Kidney (tissue), 14 donors: ENCODE results near the gene N4BP2L2. TPM values are rescaled to one million over a fixed set of nuclear protein-coding genes. Genes with fewer than 3 reads are reported as not detected.

Experiments used
- DNase-seq, 5 donors: peaks; one replicate each; pipeline ENCODE4 v3.0.0-alpha.2; 2013 to 2020
- FAIRE-seq: peaks from 2 replicates; lab custom pipeline; 2012; peaks lifted over from hg19 to GRCh38; lab: Jason Lieb, UNC
- H3K27ac ChIP-seq, 2 donors: one replicate each; pipeline ENCODE4 v1.7.0; 2013; ENCODE audit warnings: low read depth in 2 of 2, low read length in 2 of 2, inconsistent platforms in 1 of 2
- H3K27me3 ChIP-seq: one replicate; pipeline ENCODE4 v1.7.1; 2013; ENCODE audit warnings: low read length, inconsistent platforms; ENCODE audit not compliant: control insufficient read depth, insufficient read depth
- H3K36me3 ChIP-seq, 3 donors: one replicate each; pipeline versions ENCODE4 v1.7.0 to v1.7.1; 2013; ENCODE audit warnings: low read length in 3 of 3, control low read depth in 1 of 3, inconsistent platforms in 1 of 3; ENCODE audit not compliant: insufficient read depth in 3 of 3, control insufficient read depth in 2 of 3
- H3K4me1 ChIP-seq, 3 donors: one replicate each; pipeline versions ENCODE4 v1.7.0 to v1.7.1; 2013; ENCODE audit warnings: low read length in 3 of 3, inconsistent platforms in 1 of 3, low read depth in 1 of 3; ENCODE audit not compliant: control insufficient read depth in 2 of 3, insufficient read depth in 2 of 3
- H3K4me3 ChIP-seq, 3 donors: one replicate each; pipeline versions ENCODE4 v1.7.0 to v1.8.1; 2013; ENCODE audit warnings: low read length in 3 of 3, control low read depth in 1 of 3, inconsistent platforms in 1 of 3
- H3K9ac ChIP-seq, 3 donors: one replicate each; pipeline versions ENCODE4 v1.7.0 to v1.7.1; 2013; ENCODE audit warnings: low read length in 3 of 3, control low read depth in 1 of 3, inconsistent platforms in 1 of 3
- H3K9me3 ChIP-seq, 3 donors: one replicate each; pipeline versions ENCODE4 v1.7.0 to v1.7.1; 2013; ENCODE audit warnings: low read length in 3 of 3, control low read depth in 1 of 3, inconsistent platforms in 1 of 3; ENCODE audit not compliant: control insufficient read depth in 2 of 3, insufficient read depth in 1 of 3
- CTCF ChIP-seq: IDR thresholded peaks from 3 replicates; pipeline ENCODE4 v1.5.1; 2012; ENCODE audit warnings: mild to moderate bottlenecking, moderate library complexity, borderline replicate concordance; ENCODE audit not compliant: insufficient read depth; ENCODE audit errors: extremely low read depth
- intact Hi-C: fragments of 100-400 bp; cut with DNase I; formaldehyde crosslinking; loops from one replicate; pipeline ENCODE4 v1.11.1; 2022
- polyA plus RNA-seq: library from polyadenylated mRNA; stranded (reverse); fragments of 350-450 nt; fragmentation: Illumina TruSeq; extraction: RNeasy Lipid Tissue Mini Kit (QIAGEN cat#74804); gene quantifications from one replicate; pipeline ENCODE4 v1.2.3, GENCODE V29; 2014; ENCODE audit warnings: low read depth, low replicate concordance; ENCODE audit not compliant: insufficient read depth
- total RNA-seq: library from RNA; stranded (reverse); fragmentation: NEBNext Ultra II Directional; extraction: Animal tissue kit (Norgen Biotek cat#: 25700); gene quantifications from one replicate; pipeline ENCODE4 v1.2.1, GENCODE V29; 2021
- donor health status: control.
- donor health status: control.
- donor health status: control.
- donor health status: control.
- donor health status: control.
- donor health status: DM: yes; HTN: yes; CAD: no.
- donor health status: Normal renal cell carcinoma (clear cell type).

N4BP2L2 gene
- total and polyA plus RNA-seq, 2 donors from 2014 or later: 71.3 to 165 TPM

- H3K27ac ChIP-seq: no peak overlapping the region
- FAIRE-seq: no peak
- no peak for TF ChIP-seq CTCF
- intact Hi-C loops: no loop called here
- H3K4me1 ChIP-seq: no peaks in the 10 kb centered on the region
- H3K9ac ChIP-seq: no peak overlapping the region
- no peaks in the 10 kb centered on the region for H3K36me3 ChIP-seq
- no peaks in the 10 kb centered on the region for H3K9me3 ChIP-seq
- H3K4me3 ChIP-seq: no peak overlapping the region
- H3K27me3 ChIP-seq: no peaks in the 10 kb centered on the region
- no peak for DNase-seq
Observed at GRCh38 chr13:32383836-32384618, 154.6 kb downstream of the N4BP2L2 start.

Other genes starting within 250 kb of the N4BP2L2 start
- not detected for gene ZAR1L, start 223.4 kb downstream of the N4BP2L2 start, total RNA-seq
- gene ZAR1L, start 223.4 kb downstream of the N4BP2L2 start, polyA plus RNA-seq: not detected
- gene BRCA2, start 223.3 kb downstream of the N4BP2L2 start, total RNA-seq: 2.0 TPM
- gene BRCA2, start 223.3 kb downstream of the N4BP2L2 start, polyA plus RNA-seq: 0.02 TPM
- gene N4BP2L1, start 110.7 kb downstream of the N4BP2L2 start, total RNA-seq: 14.5 TPM
- gene N4BP2L1, start 110.7 kb downstream of the N4BP2L2 start, polyA plus RNA-seq: 10.1 TPM
- 41.2 TPM for gene PDS5B, start 47.7 kb upstream of the N4BP2L2 start, total RNA-seq
- gene PDS5B, start 47.7 kb upstream of the N4BP2L2 start, polyA plus RNA-seq: 6.9 TPM